Iris pigment epithelial cell (primary cell): ENCODE results near the gene PUSL1.

Experiments used
- DNase-seq: peaks from one replicate; pipeline ENCODE4 v3.0.0-alpha.2; 2011; ENCODE audit warnings: low read depth

The PUSL1 gene

GRCh38 chr1:1295154-1295923, 13.1 kb upstream of the PUSL1 start:
- no peak for DNase-seq

GRCh38 chr1:1296070-1297061, 12.0 kb upstream of the PUSL1 start:
- no peak for DNase-seq

GRCh38 chr1:1297802-1298424, 10.5 kb upstream of the PUSL1 start:
- no peak for DNase-seq

GRCh38 chr1:1298861-1299685, 9.3 kb upstream of the PUSL1 start:
- DNase-seq, result peak; percentile 30

GRCh38 chr1:1299686-1300351, 8.6 kb upstream of the PUSL1 start:
- no peak for DNase-seq

GRCh38 chr1:1300352-1300739, 8.1 kb upstream of the PUSL1 start:
- no peak for DNase-seq

- no peak for DNase-seq
These were observed 6.4 kb upstream of the PUSL1 start for GRCh38 chr1:1302006-1302430.

- DNase-seq, result no peak
These were observed 5.4 kb upstream of the PUSL1 start for GRCh38 chr1:1302951-1303509.

GRCh38 chr1:1303736-1304135, 4.7 kb upstream of the PUSL1 start:
- DNase-seq, result no peak

- DNase-seq, result peak; percentile 76
These were observed 3.8 kb upstream of the PUSL1 start for GRCh38 chr1:1304331-1305299.

- peak; percentile 76 for DNase-seq
These were observed 2.9 kb upstream of the PUSL1 start for GRCh38 chr1:1305300-1306069.

- DNase-seq, result peak; percentile 25
These were observed 2.2 kb upstream of the PUSL1 start for GRCh38 chr1:1306070-1306660.

GRCh38 chr1:1306661-1307260, 1.6 kb upstream of the PUSL1 start:
- DNase-seq, result peak; percentile 15

- DNase-seq, result peak; percentile 21
These were observed 1.0 kb upstream of the PUSL1 start for GRCh38 chr1:1307261-1307922.

- no peak for DNase-seq
These were observed 406 bp downstream of the PUSL1 start for GRCh38 chr1:1308756-1309250.

GRCh38 chr1:1309251-1310108, 1.1 kb downstream of the PUSL1 start:
- peak; percentile 15 for DNase-seq
